Tibial artery (tissue), 4 donors: ENCODE results near the gene PPP6C.
"Not testable (repeated sequence)": the region's sequence is repeated elsewhere in the genome, so short reads cannot be mapped to it uniquely, and the experiment has no call there.

Experiments used
- DNase-seq, 2 donors: peaks; one replicate each; pipeline ENCODE4 v3.0.0-alpha.2; 2019
- H3K27ac ChIP-seq, 2 donors: fragments of 200-600 bp; sonication (generic) in 1 of 2; 1 replicate in 1 of 2; 2 replicates in 1 of 2; pipeline ENCODE4 v1.5.1; 2018 to 2019; ENCODE audit warnings: mild to moderate bottlenecking in 1 of 2
- H3K27me3 ChIP-seq, 2 donors: fragments of 200-600 bp; sonication (generic) in 1 of 2; one replicate each; pipeline versions ENCODE4 v1.5.1 to v1.6.0; 2016 to 2019
- H3K36me3 ChIP-seq, 3 donors: fragments of 200-600 bp; sonication (generic) in 2 of 3; one replicate each; pipeline ENCODE4 v1.5.1; 2016 to 2019; ENCODE audit warnings: mild to moderate bottlenecking in 2 of 3
- H3K4me1 ChIP-seq, 4 donors: fragments of 200-600 bp; sonication (generic) in 2 of 4; 1 replicate in 3 of 4; 2 replicates in 1 of 4; pipeline ENCODE4 v1.5.1; 2016 to 2019
- H3K4me3 ChIP-seq, 2 donors: fragments of 200-600 bp; sonication (generic) in 1 of 2; 1 replicate in 1 of 2; 2 replicates in 1 of 2; pipeline ENCODE4 v1.5.1; 2018 to 2019; ENCODE audit warnings: mild to moderate bottlenecking in 2 of 2
- H3K9me3 ChIP-seq, 3 donors: fragments of 200-600 bp; sonication (generic) in 1 of 3; one replicate each; pipeline ENCODE4 v1.5.1; 2016 to 2019
- CTCF ChIP-seq, 2 experiments: fragments of 200-600 bp in 1 of 2; fragments of 450-650 bp in 1 of 2; IDR thresholded peaks; one replicate each; pipeline ENCODE4 v1.5.1; 2017 to 2019; ENCODE audit warnings: antibody characterized with exemption in 2 of 2, mild to moderate bottlenecking in 1 of 2, moderate library complexity in 1 of 2
- intact Hi-C: fragments of 100-400 bp; cut with DNase I; formaldehyde crosslinking; loops from one replicate; pipeline ENCODE4 v1.15.0; 2023; ENCODE audit warnings: low total_unique reads

Gene PPP6C

GRCh38 chr9:125189361-125190289, at the start of gene PPP6C:
Gene PPP6C, minus strand, starts transcription at chr9:125189803. Its CDS starts 85 bp downstream, at chr9:125189718.
- Histone ChIP-seq H3K9me3 (no peaks in the 10 kb centered on the region), H3K27ac (peak within 1 kb of the TSS; percentile 94 to 96), H3K4me1 (peaks cover 0 to 51% (median 42%) of the 10 kb centered on the region in 4 donors), H3K4me3 (peak within 1 kb of the TSS; percentile 85 to 87), H3K27me3 (no peaks in the 10 kb centered on the region), H3K36me3 (no peaks in the 10 kb centered on the region)
- DNase-seq = peak; percentile 96 to 98
- intact Hi-C loops = no loop called here
- TF ChIP-seq CTCF (IDR thresholded peaks at IDR 0.05) = peak; percentile 59 to 61

GRCh38 chr9:125238915-125239446, 49.4 kb upstream of the PPP6C start:
- Histone ChIP-seq H3K27ac (peak overlapping the region in 1 of 2 donors; percentile 96), H3K4me1 (peaks cover 0 to 71% (median 49%) of the 10 kb centered on the region in 4 donors), H3K9me3 (no peaks in the 10 kb centered on the region), H3K4me3 (peak overlapping the region; percentile 90 to 94), H3K27me3 (no peaks in the 10 kb centered on the region), H3K36me3 (peaks cover 36 to 53% (median 53%) of the 10 kb centered on the region in 3 donors)
- no peak for DNase-seq
- no peak for TF ChIP-seq CTCF (IDR thresholded peaks at IDR 0.05)
- intact Hi-C loops = no loop called here

GRCh38 chr9:125238127-125238914, 48.7 kb upstream of the PPP6C start:
- no peak for TF ChIP-seq CTCF (IDR thresholded peaks at IDR 0.05)
- peaks cover 0 to 71% (median 49%) of the 10 kb centered on the region in 4 donors for H3K4me1 ChIP-seq

GRCh38 chr9:125236520-125237159, 47.0 kb upstream of the PPP6C start:
- H3K27ac ChIP-seq, intact Hi-C loops: not testable (repeated sequence)

More at GRCh38 chr9:125238127-125238914, 48.7 kb upstream of the PPP6C start:
- Histone ChIP-seq H3K4me3 (peak overlapping the region in 1 of 2 donors; percentile 90), H3K27ac (no peak overlapping the region), H3K36me3 (peaks cover 36 to 60% (median 60%) of the 10 kb centered on the region in 3 donors), H3K27me3 (no peaks in the 10 kb centered on the region), H3K9me3 (no peaks in the 10 kb centered on the region)
- DNase-seq = no peak
- intact Hi-C loops = no loop called here

GRCh38 chr9:125235804-125236519, 46.4 kb upstream of the PPP6C start:
- Histone ChIP-seq H3K27ac (peak overlapping the region in 1 of 2 donors; percentile 1), H3K9me3 (no peaks in the 10 kb centered on the region), H3K36me3 (peaks cover 48 to 83% (median 61%) of the 10 kb centered on the region in 3 donors), H3K4me3 (no peak overlapping the region), H3K4me1 (peaks cover 0 to 57% (median 42%) of the 10 kb centered on the region in 4 donors), H3K27me3 (no peaks in the 10 kb centered on the region)
- TF ChIP-seq CTCF (IDR thresholded peaks at IDR 0.05) = no peak
- intact Hi-C loops = no loop called here
- no peak for DNase-seq

More at GRCh38 chr9:125236520-125237159, 47.0 kb upstream of the PPP6C start:
- Histone ChIP-seq H3K36me3 (peaks cover 43 to 76% (median 61%) of the 10 kb centered on the region in 3 donors), H3K4me1 (peaks cover 0 to 57% (median 42%) of the 10 kb centered on the region in 4 donors)
- not testable (repeated sequence) for H3K4me3 ChIP-seq, H3K27me3 ChIP-seq, H3K9me3 ChIP-seq, DNase-seq

- H3K4me1 ChIP-seq = peaks cover 0 to 46% (median 31%) of the 10 kb centered on the region in 4 donors
- H3K27ac ChIP-seq, H3K4me3 ChIP-seq, H3K27me3 ChIP-seq, H3K9me3 ChIP-seq, intact Hi-C loops, DNase-seq: not testable (repeated sequence)
- peaks cover 42 to 95% (median 66%) of the 10 kb centered on the region in 3 donors for H3K36me3 ChIP-seq
These were observed 44.5 kb upstream of the PPP6C start for GRCh38 chr9:125234099-125234498.
